Sigmoid colon (tissue), 7 donors: ENCODE results near the gene PAQR8. TPM values are rescaled to one million over a fixed set of nuclear protein-coding genes. Genes with fewer than 3 reads are reported as not detected.

ENCODE experiments used
- DNase-seq: peaks from one replicate; pipeline ENCODE4 v3.0.0-alpha.2; 2019
- H3K27ac ChIP-seq, 4 donors: fragments of 200-600 bp; sonication (generic); one replicate each; pipeline ENCODE4 v1.5.1; 2016 to 2019; ENCODE audit warnings: mild to moderate bottlenecking in 1 of 4
- H3K27me3 ChIP-seq, 3 donors: fragments of 200-600 bp; sonication (generic); one replicate each; pipeline ENCODE4 v1.5.1; 2019; ENCODE audit warnings: mild to moderate bottlenecking in 1 of 3
- H3K36me3 ChIP-seq, 4 donors: fragments of 200-600 bp; sonication (generic); one replicate each; pipeline ENCODE4 v1.5.1; 2016 to 2019
- H3K4me1 ChIP-seq, 4 donors: fragments of 200-600 bp; sonication (generic); one replicate each; pipeline ENCODE4 v1.5.1; 2017 to 2019
- H3K4me3 ChIP-seq, 4 donors: fragments of 200-600 bp; sonication (generic); one replicate each; pipeline ENCODE4 v1.5.1; 2017 to 2019; ENCODE audit warnings: mild to moderate bottlenecking in 2 of 4, moderate library complexity in 1 of 4
- H3K9me3 ChIP-seq, 4 donors: fragments of 200-600 bp in 3 of 4; sonication (generic) in 3 of 4; one replicate each; pipeline versions ENCODE4 v1.5.1 to v1.6.1; 2013 to 2019
- EP300 ChIP-seq, 4 donors: sonication (generic); formaldehyde crosslinking; IDR thresholded peaks; one replicate each; pipeline ENCODE4 v1.6.1; 2017; ENCODE audit warnings: antibody characterized with exemption in 4 of 4
- POLR2A ChIP-seq, 2 donors: fragments of 450-650 bp; IDR thresholded peaks; one replicate each; pipeline ENCODE4 v1.6.1; 2016; ENCODE audit warnings: antibody characterized with exemption in 2 of 2, mild to moderate bottlenecking in 2 of 2, moderate library complexity in 2 of 2
- POLR2AphosphoS5 ChIP-seq, 4 donors: sonication (generic); formaldehyde crosslinking; IDR thresholded peaks; one replicate each; pipeline ENCODE4 v1.6.1; 2017; ENCODE audit warnings: antibody characterized with exemption in 4 of 4
- WGBS, 2 donors: extraction: QIAGEN DNeasy Blood & Tissue Kit; methylation state at CpG; one replicate each; pipeline ENCODE4 v1.1.7; 2013; 5-methylcytosine and 5-hydroxymethylcytosine counted together
- intact Hi-C: fragments of 100-400 bp; cut with DNase I; formaldehyde crosslinking; loops from one replicate; pipeline ENCODE4 v1.15.1; 2023
- polyA plus RNA-seq, 3 donors: library from polyadenylated mRNA; stranded (reverse); fragments of 200-250 nt; gene quantifications; one replicate each; pipeline ENCODE4 v1.2.3, GENCODE V29; 2013
- total RNA-seq, 4 donors: library from RNA; depleted of rRNA; stranded (reverse); fragments of >200 nt; gene quantifications; one replicate each; pipeline ENCODE4 v1.1.0, GENCODE V29; 2016
- TF ChIP-seq, protein P1 (sequence below), 4 experiments: fragments of 450-650 bp in 3 of 4; fragments of 200-600 bp in 1 of 4; IDR thresholded peaks; one replicate each; pipeline ENCODE4 v1.5.1; 2016 to 2019; ENCODE audit warnings: antibody characterized with exemption in 4 of 4, mild to moderate bottlenecking in 3 of 4, moderate library complexity in 2 of 4
- donor health status: healthy with polysubstance abuse.
- donor health status: Bipolar disorder and iron deficiency.
- donor health status: healthy.

PAQR8 gene
- total and polyA plus RNA-seq, 7 donors, result 12.2 to 49.2 (median 15.6) TPM

DNA sequence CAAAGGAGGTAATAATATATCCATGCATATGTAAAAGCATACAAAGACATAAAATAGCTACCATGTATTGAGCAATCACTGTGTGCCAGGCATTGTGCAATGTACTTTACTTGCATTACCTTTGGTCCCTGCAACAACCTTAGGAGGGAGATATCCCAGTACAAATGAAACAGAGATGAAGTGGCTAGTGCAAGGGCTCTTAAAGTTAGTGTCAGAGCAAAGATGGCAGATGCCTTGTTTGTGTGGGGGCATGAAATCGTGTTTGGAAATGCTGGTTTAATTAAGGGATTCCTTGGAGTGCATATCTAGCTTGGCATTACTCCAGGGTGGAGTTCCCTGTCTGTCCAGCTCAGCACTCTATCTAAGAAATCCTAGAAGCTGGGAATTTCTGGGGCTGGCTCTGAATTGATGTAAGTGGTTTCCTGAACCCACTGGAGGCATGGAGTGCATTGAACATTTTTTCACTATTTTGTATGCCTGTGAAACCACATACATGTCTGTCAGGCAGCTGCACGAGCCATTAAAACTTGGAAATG, 9.8 kb downstream of the PAQR8 start:
- Histone ChIP-seq H3K27me3 (no peaks in the 10 kb centered on the region), H3K9me3 (no peaks in the 10 kb centered on the region), H3K36me3 (no peaks in the 10 kb centered on the region), H3K4me3 (no peak overlapping the region), H3K27ac (no peak overlapping the region), H3K4me1 (peaks cover 0 to 15% (median 0%) of the 10 kb centered on the region in 4 donors)
- TF ChIP-seq POLR2AphosphoS5 (IDR thresholded peaks at IDR 0.05) (no peak), EP300 (IDR thresholded peaks at IDR 0.05) (no peak), POLR2A (IDR thresholded peaks at IDR 0.05) (no peak)
- TF ChIP-seq, protein P1, sequence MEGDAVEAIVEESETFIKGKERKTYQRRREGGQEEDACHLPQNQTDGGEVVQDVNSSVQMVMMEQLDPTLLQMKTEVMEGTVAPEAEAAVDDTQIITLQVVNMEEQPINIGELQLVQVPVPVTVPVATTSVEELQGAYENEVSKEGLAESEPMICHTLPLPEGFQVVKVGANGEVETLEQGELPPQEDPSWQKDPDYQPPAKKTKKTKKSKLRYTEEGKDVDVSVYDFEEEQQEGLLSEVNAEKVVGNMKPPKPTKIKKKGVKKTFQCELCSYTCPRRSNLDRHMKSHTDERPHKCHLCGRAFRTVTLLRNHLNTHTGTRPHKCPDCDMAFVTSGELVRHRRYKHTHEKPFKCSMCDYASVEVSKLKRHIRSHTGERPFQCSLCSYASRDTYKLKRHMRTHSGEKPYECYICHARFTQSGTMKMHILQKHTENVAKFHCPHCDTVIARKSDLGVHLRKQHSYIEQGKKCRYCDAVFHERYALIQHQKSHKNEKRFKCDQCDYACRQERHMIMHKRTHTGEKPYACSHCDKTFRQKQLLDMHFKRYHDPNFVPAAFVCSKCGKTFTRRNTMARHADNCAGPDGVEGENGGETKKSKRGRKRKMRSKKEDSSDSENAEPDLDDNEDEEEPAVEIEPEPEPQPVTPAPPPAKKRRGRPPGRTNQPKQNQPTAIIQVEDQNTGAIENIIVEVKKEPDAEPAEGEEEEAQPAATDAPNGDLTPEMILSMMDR (IDR thresholded peaks at IDR 0.05), result no peak
- intact Hi-C loops, result no loop called here
- 62 to 74% methylated on average over 2 of the region's 2 CpGs for WGBS, 2 donors
- DNase-seq, result no peak

DNA sequence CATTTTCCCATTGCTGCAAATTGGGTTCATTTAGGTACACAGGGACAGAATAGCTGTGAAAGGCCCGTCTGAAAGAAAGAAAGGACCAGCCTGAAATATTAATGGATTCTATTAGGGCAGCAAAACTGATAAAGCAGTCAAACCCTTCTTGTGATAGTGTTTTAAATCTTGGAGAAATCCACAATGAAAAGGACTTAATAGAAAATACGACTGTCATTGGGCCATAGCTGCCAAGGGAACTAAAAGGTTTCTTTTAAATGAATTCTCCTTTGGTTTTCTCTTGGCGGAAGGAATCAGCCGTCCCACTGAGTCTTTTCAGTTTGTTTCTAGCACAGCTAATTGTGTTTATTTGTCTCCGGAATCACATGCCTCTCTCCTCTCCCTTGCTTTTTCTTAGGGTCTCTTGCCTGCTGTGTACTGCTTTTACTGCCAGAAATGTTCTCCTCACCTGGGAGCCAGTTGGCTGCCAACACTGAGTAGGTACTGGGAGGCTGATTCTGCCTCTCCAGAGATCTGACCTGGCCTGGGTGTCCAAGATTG, 11.3 kb downstream of the PAQR8 start:
- intact Hi-C loops, result no loop called here
- Histone ChIP-seq H3K27me3 (no peaks in the 10 kb centered on the region), H3K4me3 (no peak overlapping the region), H3K36me3 (no peaks in the 10 kb centered on the region), H3K27ac (no peak overlapping the region), H3K9me3 (no peaks in the 10 kb centered on the region), H3K4me1 (peaks cover 0 to 27% (median 0%) of the 10 kb centered on the region in 4 donors)
- WGBS, 2 donors, result 95 to 96% methylated on average over 5 of the region's 5 CpGs
- DNase-seq, result no peak
- no peak for TF ChIP-seq POLR2A (IDR thresholded peaks at IDR 0.05)
- no peak for TF ChIP-seq EP300 (IDR thresholded peaks at IDR 0.05)
- TF ChIP-seq, protein P1 (IDR thresholded peaks at IDR 0.05), result no peak
- no peak for TF ChIP-seq POLR2AphosphoS5 (IDR thresholded peaks at IDR 0.05)

DNA sequence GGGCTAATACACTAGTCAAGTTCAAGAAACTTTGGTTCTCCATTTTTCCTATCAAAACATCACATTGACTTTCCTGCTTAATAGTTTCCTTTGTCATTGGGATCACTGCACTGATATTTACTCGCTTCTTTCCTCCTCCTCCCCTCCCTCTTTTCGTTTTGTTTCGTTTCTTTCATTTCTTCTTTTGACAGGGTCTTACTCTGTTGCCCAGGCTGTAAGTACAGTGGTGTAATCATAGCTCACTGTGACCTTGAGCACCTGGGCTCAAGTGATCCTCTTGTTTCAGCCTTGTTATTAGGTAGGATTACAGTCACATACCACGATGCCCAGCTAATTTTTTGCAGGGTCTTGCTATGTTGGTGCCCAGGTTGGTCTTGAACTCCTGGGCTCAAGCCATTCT, 12.3 kb downstream of the PAQR8 start:
- H3K27me3 ChIP-seq, result no peaks in the 10 kb centered on the region
- H3K9me3 ChIP-seq, result no peaks in the 10 kb centered on the region
- no peak overlapping the region for H3K27ac ChIP-seq
- no peak for DNase-seq
- H3K36me3 ChIP-seq, result no peaks in the 10 kb centered on the region
- H3K4me1 ChIP-seq, result peaks cover 0 to 27% (median 0%) of the 10 kb centered on the region in 4 donors
- WGBS, 2 donors, result 90 to 98% methylated on average over 4 of the region's 4 CpGs
- intact Hi-C loops, result no loop called here
- no peak for TF ChIP-seq EP300 (IDR thresholded peaks at IDR 0.05)
- no peak for TF ChIP-seq POLR2AphosphoS5 (IDR thresholded peaks at IDR 0.05)
- TF ChIP-seq, protein P1 (IDR thresholded peaks at IDR 0.05), result no peak
- no peak for TF ChIP-seq POLR2A (IDR thresholded peaks at IDR 0.05)
- no peak overlapping the region for H3K4me3 ChIP-seq

DNA sequence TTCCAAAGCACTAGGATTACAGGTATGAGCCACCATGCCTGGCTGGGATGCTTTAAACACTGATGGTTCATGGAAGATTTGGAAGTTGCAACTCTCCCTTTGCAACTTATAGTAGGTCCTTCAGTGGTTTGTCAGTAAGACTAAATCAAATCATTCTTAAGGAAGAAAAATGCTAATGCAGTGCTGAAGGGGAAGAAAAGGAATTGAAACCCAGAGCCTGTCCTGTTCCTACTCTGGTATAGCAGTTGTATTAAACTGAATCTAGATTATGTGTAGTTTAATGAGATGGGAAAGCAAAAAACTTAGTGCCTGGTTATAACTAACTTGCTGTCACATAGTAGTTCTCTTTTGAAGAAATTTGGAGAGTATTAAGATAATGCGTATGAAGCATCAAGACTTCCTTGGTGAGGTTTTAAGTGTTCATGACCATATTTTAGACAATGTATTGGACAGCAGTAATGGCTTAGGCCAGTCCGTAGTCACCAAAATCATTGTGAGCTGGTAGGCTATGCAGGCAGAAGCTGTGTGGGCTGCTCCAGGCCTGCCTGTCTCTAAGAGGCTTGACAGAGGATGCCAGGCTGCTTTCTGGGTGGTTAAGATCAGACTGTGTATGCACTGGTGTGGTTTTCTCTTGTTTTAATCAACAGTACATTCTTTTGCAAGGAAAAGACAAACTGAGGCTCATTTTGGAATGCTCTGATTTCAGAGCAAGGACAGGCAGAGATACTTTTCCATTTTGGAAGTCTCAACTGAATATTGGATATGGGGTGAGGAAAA, 14.0 kb downstream of the PAQR8 start:
- H3K27ac ChIP-seq, result peak overlapping the region in 1 of 4 donors; percentile 31
- WGBS, 2 donors, result 88 to 95% methylated on average over 2 of the region's 2 CpGs
- TF ChIP-seq, protein P1 (IDR thresholded peaks at IDR 0.05), result no peak
- TF ChIP-seq EP300 (IDR thresholded peaks at IDR 0.05), result no peak
- no peak for TF ChIP-seq POLR2AphosphoS5 (IDR thresholded peaks at IDR 0.05)
- TF ChIP-seq POLR2A (IDR thresholded peaks at IDR 0.05), result no peak
- DNase-seq, result no peak
- H3K36me3 ChIP-seq, result no peaks in the 10 kb centered on the region
- intact Hi-C loops, result no loop called here
- no peak overlapping the region for H3K4me3 ChIP-seq
- H3K27me3 ChIP-seq, result no peaks in the 10 kb centered on the region
- H3K4me1 ChIP-seq, result peaks cover 0 to 27% (median 0%) of the 10 kb centered on the region in 4 donors
- H3K9me3 ChIP-seq, result no peaks in the 10 kb centered on the region
